ENCODE measurements around the gene DPPA2. TPM values are rescaled to one million over a fixed set of nuclear protein-coding genes. Genes with fewer than 3 reads are reported as not detected.

The DPPA2 gene
- total and polyA plus RNA-seq, 2 of the 8 experiments (the other 6 are each of a cell fraction or from before 2014, with no cell fraction given) = 7.8 to 12.6 TPM

GRCh38 chr3:109346770-109347295 lies 30.5 kb upstream of the DPPA2 start (continued):
- TF ChIP-seq USF2 (IDR thresholded peaks at IDR 0.05; ENCODE audit: low read length) (no peak), SIRT6 (IDR thresholded peaks at IDR 0.05; ENCODE audit: low read length) (no peak), KDM5A (IDR thresholded peaks at IDR 0.05; ENCODE audit: low read length) (no peak)
